Measurements from ENCODE around the gene TBCK. TPM values are rescaled to one million over a fixed set of nuclear protein-coding genes. Genes with fewer than 3 reads are reported as not detected.

The TBCK gene
- total RNA-seq, result 45.3 and 63.1 TPM in 2 replicates

GRCh38 chr4:106315968-106316772 is at the start of gene TBCK, which contains the start of gene AIMP1:
Gene TBCK (minus strand): TSS chr4:106316209. CDS start chr4:106308960, 7,249 bp downstream.
Gene AIMP1 (plus strand): TSS chr4:106316550. CDS start chr4:106325010, 8,460 bp downstream.

Other genes with a start within 250 kb of the TBCK start
- gene AIMP1, start 341 bp upstream of the TBCK start, total RNA-seq, result 26.2 and 29.3 TPM in 2 replicates
- not detected in 2 replicates for gene GIMD1, start 52.6 kb upstream of the TBCK start, total RNA-seq